ENCODE measurements around the gene WDR20. TPM values are rescaled to one million over a fixed set of nuclear protein-coding genes. Genes with fewer than 3 reads are reported as not detected.

The WDR20 gene
- total RNA-seq, 4 donors from 2014 or later = 27.3 to 39.4 (median 33.0) TPM

DNA sequence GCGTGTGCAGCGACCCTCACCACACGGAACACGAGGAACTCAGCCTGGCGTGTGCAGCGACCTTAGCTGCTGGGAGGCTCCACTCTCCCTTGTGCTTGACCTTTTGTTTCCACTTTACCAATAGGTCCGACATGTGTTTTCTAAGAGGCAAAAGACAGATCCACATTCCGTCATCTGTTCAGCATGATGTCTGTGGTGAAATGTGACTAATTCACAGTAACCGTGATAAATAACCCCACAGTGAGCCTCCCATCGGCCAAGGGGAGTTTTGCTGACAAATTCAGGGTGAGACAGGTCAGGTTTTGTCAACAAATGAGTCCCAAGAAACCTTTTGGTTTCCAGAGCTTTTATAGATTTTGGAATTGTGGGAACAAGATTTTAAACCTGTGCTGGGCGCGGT is 109.3 kb downstream of the WDR20 start:
- Histone ChIP-seq H3K27me3 (no peaks in the 10 kb centered on the region), H3K4me1 (no peaks in the 10 kb centered on the region), H3K9me3 (no peaks in the 10 kb centered on the region), H3K27ac (no peak overlapping the region), H3K4me3 (no peak overlapping the region), H3K36me3 (peaks cover 3% of the 10 kb centered on the region)
- peak in 1 of 2 donors; percentile 26 for DNase-seq (ENCODE audit: low spot score in 2 of 2)
- 94% methylated on average over 12 of the region's 12 CpGs for WGBS
- TF ChIP-seq CTCF (IDR thresholded peaks at IDR 0.05) (no peak), EP300 (IDR thresholded peaks at IDR 0.05) (no peak)

GRCh38 chr14:102249981-102250380 is 110.3 kb downstream of the WDR20 start:
- 100% methylated on average over 3 of the region's 6 CpGs for WGBS

GRCh38 chr14:102250636-102251035 is 110.9 kb downstream of the WDR20 start:
- Histone ChIP-seq H3K27ac (no peak overlapping the region), H3K9me3 (no peaks in the 10 kb centered on the region), H3K4me3 (no peak overlapping the region), H3K4me1 (peaks cover 3% of the 10 kb centered on the region), H3K27me3 (no peaks in the 10 kb centered on the region), H3K36me3 (peaks cover 3% of the 10 kb centered on the region)
- no peak for TF ChIP-seq POLR2A (IDR thresholded peaks at IDR 0.05)
- TF ChIP-seq EP300 (IDR thresholded peaks at IDR 0.05) = no peak
- no peak for TF ChIP-seq POLR2AphosphoS5 (IDR thresholded peaks at IDR 0.05)
- no peak for TF ChIP-seq CTCF (IDR thresholded peaks at IDR 0.05)
- 87% methylated on average over 6 of the region's 15 CpGs for WGBS
- peak in 1 of 2 donors; percentile 58 for DNase-seq (ENCODE audit: low spot score in 2 of 2)

More at GRCh38 chr14:102249981-102250380, 110.3 kb downstream of the WDR20 start:
- TF ChIP-seq POLR2A (IDR thresholded peaks at IDR 0.05) (no peak), EP300 (IDR thresholded peaks at IDR 0.05) (no peak), POLR2AphosphoS5 (IDR thresholded peaks at IDR 0.05) (no peak), CTCF (IDR thresholded peaks at IDR 0.05) (no peak)
- H3K9me3 ChIP-seq = no peaks in the 10 kb centered on the region
- H3K4me1 ChIP-seq = no peaks in the 10 kb centered on the region
- H3K27ac ChIP-seq = no peak overlapping the region
- H3K4me3 ChIP-seq = no peak overlapping the region
- no peaks in the 10 kb centered on the region for H3K27me3 ChIP-seq
- peaks cover 3% of the 10 kb centered on the region for H3K36me3 ChIP-seq
- peak in 1 of 2 donors; percentile 24 for DNase-seq (ENCODE audit: low spot score in 2 of 2)

DNA sequence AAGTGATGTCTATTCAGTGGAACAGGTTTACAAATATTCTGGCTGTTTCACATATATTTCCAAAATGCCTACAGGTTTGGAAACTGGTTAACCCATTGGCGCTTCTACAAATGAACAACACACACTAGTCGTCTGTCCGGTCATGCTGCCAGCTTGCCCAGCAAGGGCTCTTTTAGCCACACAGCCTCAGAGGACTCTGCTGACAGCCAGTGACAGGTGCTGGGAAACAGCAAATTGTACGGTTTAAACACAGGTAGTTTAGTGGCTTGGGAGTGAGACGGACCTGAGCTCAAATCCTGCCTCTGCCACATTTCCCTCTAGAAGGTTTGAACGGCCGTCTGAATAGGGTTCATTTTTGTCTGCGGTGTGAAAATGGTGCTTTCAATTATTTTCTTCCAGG is 111.5 kb downstream of the WDR20 start:
- peaks cover 5% of the 10 kb centered on the region for H3K4me1 ChIP-seq
- H3K27me3 ChIP-seq = no peaks in the 10 kb centered on the region
- peak in 1 of 2 donors; percentile 19 for DNase-seq (ENCODE audit: low spot score in 2 of 2)
- no peak overlapping the region for H3K27ac ChIP-seq
- WGBS = 83% methylated on average over 8 of the region's 8 CpGs
- TF ChIP-seq POLR2A (IDR thresholded peaks at IDR 0.05) = no peak
- no peak for TF ChIP-seq POLR2AphosphoS5 (IDR thresholded peaks at IDR 0.05)
- TF ChIP-seq EP300 (IDR thresholded peaks at IDR 0.05) = no peak
- no peaks in the 10 kb centered on the region for H3K9me3 ChIP-seq
- no peak overlapping the region for H3K4me3 ChIP-seq
- peaks cover 3% of the 10 kb centered on the region for H3K36me3 ChIP-seq

DNA sequence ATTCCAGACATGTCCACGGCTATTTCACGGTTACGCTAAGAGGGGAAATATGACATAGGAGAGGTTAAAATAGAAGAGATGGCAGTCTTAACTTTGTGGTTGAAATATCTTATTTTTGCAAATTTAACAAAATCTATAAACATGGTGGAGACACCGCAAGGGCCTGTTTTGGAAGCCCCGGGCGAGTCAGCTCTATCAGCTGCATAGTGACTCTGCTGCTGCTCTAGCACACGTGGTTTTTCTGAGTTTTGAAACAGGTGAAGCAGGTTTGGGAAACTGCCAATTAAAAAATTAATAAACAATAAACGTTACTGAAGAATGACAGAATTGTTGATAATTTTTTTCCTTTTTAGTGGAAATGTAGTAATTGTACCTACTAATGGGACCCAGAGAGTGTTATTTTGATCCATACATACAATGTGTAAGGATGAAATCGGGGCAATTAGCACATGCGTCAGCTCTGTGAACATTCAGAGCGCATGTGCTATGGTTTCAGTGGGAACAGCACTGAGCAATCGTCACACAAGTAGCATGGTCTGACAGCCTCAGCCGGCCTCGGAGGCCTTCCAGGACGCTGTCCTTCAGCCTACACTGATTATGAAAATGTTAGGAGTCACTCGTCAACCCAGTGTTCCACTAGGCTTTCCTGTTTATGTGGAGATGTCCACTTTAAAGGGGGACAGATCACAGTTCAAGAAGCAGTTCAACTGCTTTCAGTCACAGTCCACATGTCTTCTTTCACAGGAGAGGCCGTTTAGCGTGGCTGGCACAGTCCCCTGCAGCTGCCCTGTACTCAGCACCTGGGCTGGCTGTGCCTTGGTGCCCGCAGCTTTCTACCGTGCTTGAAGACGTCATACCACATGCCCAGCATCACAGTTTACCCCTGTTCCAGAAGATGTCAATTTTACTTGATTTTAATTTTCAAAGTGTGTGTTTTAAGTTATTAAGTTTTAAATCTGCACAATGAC is 113.4 kb downstream of the WDR20 start:
- DNase-seq (ENCODE audit: low spot score in 2 of 2) = peak in 1 of 2 donors; percentile 25
- TF ChIP-seq CTCF (IDR thresholded peaks at IDR 0.05) = no peak
- TF ChIP-seq POLR2AphosphoS5 (IDR thresholded peaks at IDR 0.05) = no peak
- no peak for TF ChIP-seq POLR2A (IDR thresholded peaks at IDR 0.05)
- TF ChIP-seq EP300 (IDR thresholded peaks at IDR 0.05) = no peak
- Histone ChIP-seq H3K27ac (no peak overlapping the region), H3K9me3 (no peaks in the 10 kb centered on the region), H3K4me1 (peaks cover 5% of the 10 kb centered on the region), H3K27me3 (no peaks in the 10 kb centered on the region), H3K36me3 (peaks cover 3% of the 10 kb centered on the region), H3K4me3 (no peak overlapping the region)
- WGBS = 90% methylated on average over 21 of the region's 21 CpGs

Measured in suprapubic skin (tissue), 4 donors.